Measurements from ENCODE around the gene DNAJB14. TPM values are rescaled to one million over a fixed set of nuclear protein-coding genes. Genes with fewer than 3 reads are reported as not detected.

DNAJB14 gene
- total RNA-seq, 1 experiment from 2014 or later: 41.0 TPM

GRCh38 chr4:99965674-99966350, 19.4 kb upstream of the DNAJB14 start:
- Histone ChIP-seq H3K27ac (ENCODE audit: insufficient read length, low read depth, low read length) (no peak overlapping the region), H2BK12ac (ENCODE audit: insufficient read length, low read depth, low read length) (no peak overlapping the region), H3K9ac (ENCODE audit: extremely low read depth, insufficient read length, low read length) (no peak overlapping the region), H3K27me3 (ENCODE audit: insufficient read depth, low read length) (no peaks in the 10 kb centered on the region), H3K23me2 (ENCODE audit: insufficient read length, low read depth, low read length, poor library complexity, severe bottlenecking) (no peaks in the 10 kb centered on the region), H4K91ac (ENCODE audit: insufficient read length, low read depth, low read length) (no peak overlapping the region), H2AK5ac (ENCODE audit: insufficient read length, low read length) (no peak overlapping the region), H2BK120ac (ENCODE audit: low read depth, low read length, poor library complexity, severe bottlenecking) (no peak overlapping the region), H2BK20ac (ENCODE audit: low read depth, low read length, poor library complexity, severe bottlenecking) (no peak overlapping the region), H3K4me1 (ENCODE audit: insufficient read depth, low read length) (no peaks in the 10 kb centered on the region; the same call in 1 of the 2 replicates), H4K20me1 (ENCODE audit: control insufficient read depth, insufficient read depth, insufficient read length) (no peaks in the 10 kb centered on the region), H3K9me3 (ENCODE audit: control insufficient read depth, low read depth, low read length) (no peaks in the 10 kb centered on the region), H3K79me1 (ENCODE audit: insufficient read depth, low read depth, low read length, poor library complexity, severe bottlenecking) (no peaks in the 10 kb centered on the region), H2BK5ac (ENCODE audit: insufficient read length, low read length) (no peak overlapping the region), H3K79me2 (ENCODE audit: insufficient read depth, low read length) (no peaks in the 10 kb centered on the region), H3K14ac (ENCODE audit: insufficient read depth, low read length) (no peak overlapping the region), H3K18ac (ENCODE audit: insufficient read length, low read depth, low read length) (no peak overlapping the region), H3K4me2 (ENCODE audit: insufficient read depth, insufficient read length, low read length) (no peak overlapping the region), H2AFZ (ENCODE audit: low read length) (no peak overlapping the region), H3T11ph (ENCODE audit: low read length) (no peak overlapping the region), H3K56ac (ENCODE audit: insufficient read length, low read depth, low read length) (no peak overlapping the region), H4K5ac (ENCODE audit: insufficient read length, low read depth, low read length) (no peak overlapping the region), H3K4ac (ENCODE audit: low read depth, low read length) (no peak overlapping the region), H2BK15ac (ENCODE audit: low read depth, low read length) (no peak overlapping the region), H4K8ac (replicated peaks; ENCODE audit: insufficient read length, low read depth, low read length) (no peak overlapping the region), H3K23ac (ENCODE audit: insufficient read length, low read depth, low read length) (no peak overlapping the region)
- WGBS (ENCODE audit: extremely low coverage, insufficient read length, low lambda C conversion rate): no CpG with 5 or more reads among the region's 5 CpGs
- no peak overlapping the region for H3K4me3 Mint-ChIP-seq
- H3K4me1 Mint-ChIP-seq: peaks cover 5% of the 10 kb centered on the region in 2 experiments; a peak in 2 of 4 replicates
- H3K27me3 Mint-ChIP-seq (ENCODE audit: low read depth): peaks cover 1% of the 10 kb centered on the region; the same call in 1 of the 2 replicates
- no peaks in the 10 kb centered on the region for H3K9me3 Mint-ChIP-seq
- H3K36me3 Mint-ChIP-seq (ENCODE audit: insufficient read depth in 1 of 3, low read depth in 3 of 3): no peaks in the 10 kb centered on the region
- no peak overlapping the region for H3K27ac Mint-ChIP-seq
- DNase-seq: no peak
- no peak for TF ChIP-seq CTCF (conservative IDR thresholded peaks at IDR 0.05)
